H4 (cell line): Measurements from ENCODE around the gene ABAT. TPM values are rescaled to one million over a fixed set of nuclear protein-coding genes. Genes with fewer than 3 reads are reported as not detected.
A peak's percentile ranks its signal among the peaks of the same experiment; 100 is the strongest.

ENCODE experiments used
- DNase-seq: peaks from one replicate; pipeline ENCODE4 v3.0.0-alpha.2; 2015; ENCODE audit warnings: low spot score
- total RNA-seq: library from RNA; depleted of rRNA; stranded (reverse); fragments of >200 nt; shearing (Covaris generic); gene quantifications from 2 replicates; pipeline ENCODE4 v1.2.3, GENCODE V29; 2014; rRNA removed

The ABAT gene
- total RNA-seq: 0.99 and 2.0 TPM in 2 replicates

DNA sequence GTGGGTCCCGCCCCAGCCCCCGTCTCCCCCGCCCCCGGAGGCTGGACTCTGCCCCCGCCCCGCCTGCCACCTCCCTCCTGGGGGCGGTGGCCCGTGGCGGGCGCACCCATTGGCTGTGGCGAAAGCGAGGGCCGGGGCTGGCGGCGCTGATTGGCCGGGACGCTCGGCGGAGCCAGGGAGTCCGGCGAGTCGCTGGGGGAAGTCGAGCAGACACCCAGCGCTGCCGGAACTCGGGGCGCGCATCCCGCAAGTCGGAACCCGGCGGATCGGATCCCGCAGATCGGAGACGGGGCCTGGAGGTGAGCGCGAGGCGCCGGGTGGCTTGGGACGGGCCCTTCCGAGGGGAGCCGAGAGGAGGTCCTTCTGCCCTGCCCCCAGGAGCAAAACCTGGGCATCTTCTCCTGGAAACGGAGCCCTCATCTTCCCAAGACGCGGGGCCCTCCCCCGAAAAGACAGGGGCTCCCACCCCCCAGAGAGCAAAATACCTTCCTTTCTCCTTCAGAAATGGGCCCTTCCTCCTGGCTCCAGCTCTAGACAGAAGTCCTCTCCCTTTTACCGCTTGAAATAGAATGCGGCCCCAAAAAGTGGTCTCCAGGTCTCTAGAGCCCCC, at the start of gene ABAT:
Gene ABAT (plus strand): TSS at position 205 of the 610 bp plus-strand sequence. CDS start 61,123 bp downstream, outside the sequence.
- peak; percentile 56 for DNase-seq

GRCh38 chr16:8625491-8626087, 48.8 kb upstream of the ABAT start:
- no peak for DNase-seq

DNA sequence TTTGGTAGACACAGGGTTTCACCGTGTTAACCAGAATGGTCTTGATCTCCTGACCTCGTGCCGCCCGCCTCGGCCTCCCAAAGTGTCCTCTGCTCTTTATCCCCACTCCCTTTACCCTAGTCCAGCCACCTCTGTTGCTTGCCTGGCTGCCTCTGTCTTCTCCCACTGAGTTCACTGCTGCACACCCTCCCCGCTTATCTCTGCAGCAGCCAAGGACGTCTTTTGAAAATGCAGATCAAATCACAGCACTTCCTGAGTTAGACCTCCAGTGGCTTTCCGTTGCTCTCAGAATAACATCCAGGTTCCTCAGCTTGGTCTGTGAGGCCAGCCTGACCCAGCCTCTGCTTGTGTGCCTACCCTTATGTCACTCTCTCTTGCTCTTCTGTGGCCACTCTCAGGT, 47.5 kb upstream of the ABAT start:
- no peak for DNase-seq

GRCh38 chr16:8627456-8627855, 47.0 kb upstream of the ABAT start:
- DNase-seq: no peak

- DNase-seq: no peak
Observed at GRCh38 chr16:8628981-8629725, 45.3 kb upstream of the ABAT start.

DNA sequence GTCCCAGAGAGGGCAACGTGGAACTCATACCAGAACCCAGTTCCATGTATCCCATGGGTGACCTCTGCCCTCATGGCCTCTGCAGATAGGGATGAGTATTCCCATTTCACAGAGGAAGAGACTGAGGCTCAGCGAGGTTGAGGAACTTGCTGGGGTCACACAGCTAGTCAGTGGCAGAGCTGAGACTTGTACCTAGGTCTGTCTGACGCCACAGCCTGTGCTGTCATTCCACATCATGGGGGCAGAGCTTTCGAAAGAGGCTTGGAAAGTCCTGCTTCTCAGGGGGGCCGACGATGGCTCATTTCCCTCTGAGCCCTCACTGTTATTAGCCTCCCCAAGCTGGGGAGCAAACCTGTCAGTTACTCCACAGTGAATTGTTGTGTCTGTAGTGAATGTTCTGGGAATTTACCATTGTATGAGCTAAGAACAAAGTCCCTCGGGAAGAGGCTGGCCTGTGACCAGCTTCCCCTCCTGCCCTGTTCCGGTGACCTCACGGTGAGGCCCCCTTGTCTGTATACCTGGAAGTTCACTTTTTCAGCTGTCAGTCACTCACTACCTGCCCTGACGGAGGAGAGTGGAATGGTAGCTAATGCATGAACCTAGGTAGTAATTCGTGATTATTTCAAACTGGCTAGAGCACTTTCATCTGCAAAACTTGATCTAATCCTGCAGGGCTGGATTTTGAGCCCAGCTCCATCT, 44.0 kb upstream of the ABAT start:
- no peak for DNase-seq

GRCh38 chr16:8631373-8631772, 43.0 kb upstream of the ABAT start:
- no peak for DNase-seq

DNA sequence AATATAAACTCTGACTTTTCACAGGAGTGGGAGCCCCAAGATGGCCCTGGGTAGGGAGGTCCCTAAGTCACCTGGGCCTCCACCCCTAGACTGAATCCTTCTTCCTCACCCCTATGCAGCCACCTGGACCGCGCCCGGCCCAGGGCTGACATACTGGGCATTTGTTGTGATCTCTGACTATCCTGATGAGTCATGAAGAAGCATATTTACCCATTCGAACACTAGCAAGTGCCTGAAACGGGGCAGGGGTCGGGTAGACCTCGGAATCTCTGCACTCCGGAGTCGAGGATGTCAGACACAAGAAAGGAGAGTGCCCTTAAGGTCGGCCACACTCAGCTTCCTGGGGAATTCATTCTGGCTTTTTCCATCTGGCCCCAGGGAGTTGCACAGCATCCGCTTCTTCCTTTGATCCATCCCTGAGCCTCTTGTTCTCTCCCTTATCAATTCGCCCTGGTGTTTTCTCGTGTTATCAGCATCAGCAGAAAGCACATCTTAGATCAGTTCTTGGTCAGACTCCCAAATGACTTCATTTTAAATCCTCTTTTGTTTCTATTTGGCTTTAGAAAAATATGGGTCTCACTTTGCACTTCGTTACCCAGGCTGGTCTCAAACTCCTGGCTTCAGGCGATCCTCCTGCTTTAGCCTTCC, 42.5 kb upstream of the ABAT start:
- DNase-seq: no peak

DNA sequence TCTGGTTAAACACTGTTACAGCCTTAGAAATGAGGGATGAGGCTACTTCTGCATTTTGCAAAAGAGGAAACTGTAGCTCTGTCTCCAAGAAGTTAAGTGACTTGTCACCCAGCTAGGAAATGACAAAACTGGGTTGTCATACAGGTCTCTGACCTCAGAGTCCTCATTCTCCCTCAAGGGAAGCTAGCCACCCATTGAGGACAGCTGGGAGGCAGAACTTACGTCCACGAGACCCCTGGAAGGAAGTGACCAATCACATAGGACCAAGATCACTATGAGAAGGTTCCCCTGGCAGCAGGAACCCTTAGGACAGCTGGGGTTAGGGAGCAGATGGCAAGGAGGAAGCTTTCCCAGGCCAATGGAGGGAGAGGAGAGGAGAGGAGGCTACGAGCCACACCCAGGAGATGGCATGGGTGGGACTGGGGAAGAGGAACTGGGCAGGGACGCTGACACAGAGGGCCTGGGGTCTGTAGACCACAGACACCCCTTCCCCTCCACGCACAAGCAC, 41.7 kb upstream of the ABAT start:
- no peak for DNase-seq

GRCh38 chr16:8634991-8635736, 39.3 kb upstream of the ABAT start:
- peak; percentile 34 for DNase-seq

DNA sequence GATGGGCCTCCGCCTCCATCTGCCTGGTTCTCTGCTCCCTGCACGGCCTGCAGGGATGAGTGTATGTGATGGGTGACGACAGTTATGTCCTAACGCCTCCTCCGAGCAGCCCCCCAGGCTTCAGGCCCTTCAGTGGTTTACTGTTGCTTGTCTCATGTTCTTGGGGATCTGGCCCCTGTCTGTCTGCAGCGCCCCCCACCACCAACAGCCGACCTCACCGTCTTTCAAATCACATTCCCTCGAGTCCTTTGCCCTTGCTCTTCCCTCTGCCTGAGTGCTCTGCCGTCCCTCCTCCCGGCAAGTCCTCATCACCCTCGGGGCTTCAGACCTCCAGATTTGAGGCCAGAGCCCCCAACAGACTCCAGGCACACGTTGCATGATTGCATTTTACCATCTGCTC, 34.7 kb upstream of the ABAT start:
- DNase-seq: no peak

DNA sequence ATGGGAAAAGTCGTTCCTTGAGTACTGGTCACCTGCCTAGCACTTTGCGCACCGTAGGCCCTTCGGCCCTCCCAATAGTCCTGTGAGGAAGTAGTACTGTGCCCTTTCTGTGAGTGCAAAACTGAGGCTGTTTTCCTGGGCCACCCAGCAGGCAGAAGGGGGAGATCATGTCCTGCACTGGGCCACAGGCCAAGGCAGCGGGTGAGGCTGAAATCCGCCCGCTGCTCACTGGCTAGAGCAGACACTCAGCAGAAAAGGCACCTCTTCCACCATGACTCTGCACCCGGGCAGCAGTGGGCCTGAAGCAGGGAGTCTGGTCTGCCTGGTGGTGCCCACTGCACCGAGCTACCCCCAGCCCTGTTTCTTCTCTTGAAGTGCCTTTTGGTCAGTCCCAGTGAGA, 32.7 kb upstream of the ABAT start:
- DNase-seq: no peak

- DNase-seq: no peak
Observed at GRCh38 chr16:8642146-8642545, 32.3 kb upstream of the ABAT start.

DNA sequence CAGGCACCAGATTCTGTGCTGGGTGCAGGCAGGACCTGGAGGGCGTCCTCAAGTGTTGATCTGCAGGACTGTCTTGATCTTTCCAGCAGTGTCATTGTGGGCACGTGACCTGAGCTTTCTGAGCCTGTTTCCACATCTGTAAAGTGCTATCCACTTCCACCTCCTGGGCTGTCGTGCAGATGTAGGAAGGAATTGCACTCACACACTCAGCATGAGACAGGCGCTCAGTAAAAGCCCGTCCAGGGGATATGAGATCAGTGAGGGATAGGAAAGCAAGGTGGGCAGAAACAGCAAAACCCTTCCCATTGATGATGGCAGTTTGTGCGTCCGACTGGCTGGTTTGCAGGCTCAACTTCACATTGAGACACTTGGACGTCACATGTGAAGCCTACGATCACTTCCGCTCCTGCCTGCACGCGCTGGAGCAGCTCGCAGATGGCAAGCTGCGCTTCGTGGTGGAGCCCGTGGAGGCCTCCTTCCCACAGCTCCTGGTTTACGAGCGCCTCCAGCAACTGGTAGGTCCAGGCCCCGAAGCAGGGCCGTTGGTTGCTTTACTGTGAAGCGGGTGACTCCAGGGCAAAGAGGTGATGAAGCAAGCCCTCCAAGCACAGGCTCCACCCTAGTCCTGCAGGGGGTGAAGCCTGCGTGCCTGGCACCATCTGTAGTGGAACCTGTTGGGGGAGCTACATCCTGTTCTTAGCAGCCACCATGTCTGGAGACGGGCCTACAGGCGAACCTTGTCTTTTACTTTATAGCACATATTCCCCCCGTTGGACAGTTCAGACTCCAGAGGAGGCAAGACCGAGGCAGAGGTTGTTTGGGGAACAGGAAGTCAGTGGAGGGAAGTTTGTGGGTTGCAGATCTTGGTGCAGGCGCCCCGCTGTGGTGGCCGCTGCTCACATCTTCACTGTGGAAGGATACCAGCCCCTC, 29.9 kb upstream of the ABAT start:
- DNase-seq: no peak

- DNase-seq: no peak
Observed at GRCh38 chr16:8645141-8645521, 29.3 kb upstream of the ABAT start.

- DNase-seq: no peak
Observed at GRCh38 chr16:8645831-8646230, 28.6 kb upstream of the ABAT start.

DNA sequence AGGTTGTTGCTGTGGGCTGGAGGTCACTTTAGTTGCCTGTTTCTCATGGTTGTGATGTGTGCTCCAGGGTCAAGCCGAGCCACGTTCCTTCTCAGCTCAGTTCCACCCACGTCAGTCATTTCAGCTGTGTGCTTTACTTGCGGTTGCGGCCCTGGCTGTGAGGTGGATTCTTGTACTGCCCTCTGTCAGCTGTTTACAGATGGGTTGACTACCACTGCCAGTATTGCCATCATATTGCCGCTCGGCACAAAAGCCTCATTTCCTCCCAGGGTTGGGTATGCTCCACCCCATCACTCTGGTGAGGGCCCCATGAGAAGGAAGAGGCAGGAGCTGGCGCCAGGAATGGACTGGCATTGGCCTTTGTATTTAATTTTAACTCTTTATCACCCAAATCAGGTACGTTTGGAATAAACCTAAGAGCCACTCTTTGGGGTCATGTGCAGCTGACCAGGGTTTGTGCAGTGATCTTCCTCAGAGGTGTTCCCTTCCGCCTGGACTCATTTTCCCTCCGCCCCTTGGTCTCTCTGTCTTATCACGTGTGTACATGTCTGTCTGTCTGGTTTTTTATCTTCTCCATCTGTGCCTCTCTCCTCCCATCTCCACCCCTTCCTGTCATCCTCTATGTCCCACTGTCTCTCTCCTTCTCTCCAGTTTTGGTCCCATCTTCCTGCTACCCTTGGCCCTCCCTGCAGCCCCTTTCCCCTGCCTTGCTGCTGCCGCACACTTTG, 27.9 kb upstream of the ABAT start:
- no peak for DNase-seq

GRCh38 chr16:8647721-8648318, 26.6 kb upstream of the ABAT start:
- DNase-seq: no peak

DNA sequence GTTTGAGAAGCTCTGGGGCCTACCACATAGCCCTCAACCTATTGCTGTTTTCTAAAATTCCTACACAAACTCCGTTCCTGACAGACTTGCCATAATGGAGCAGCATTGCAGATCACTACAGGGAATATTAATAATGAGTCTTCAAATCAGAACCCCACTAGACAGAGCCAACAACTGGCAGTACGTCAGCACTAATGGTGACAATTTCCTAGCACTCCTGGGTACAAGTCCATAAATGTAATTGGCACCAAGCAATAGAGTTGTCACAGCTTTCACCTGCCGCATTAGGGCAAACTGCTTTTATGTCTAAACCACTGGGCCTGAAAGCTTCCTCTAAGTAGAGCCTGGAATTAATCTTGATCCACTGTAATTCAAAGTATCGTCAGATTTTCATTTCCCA, 25.5 kb upstream of the ABAT start:
- DNase-seq: no peak
